ENCODE data around the gene NFKBIA. TPM values are rescaled to one million over a fixed set of nuclear protein-coding genes. Genes with fewer than 3 reads are reported as not detected.
"Not testable (repeated sequence)": the region's sequence is repeated elsewhere in the genome, so short reads cannot be mapped to it uniquely, and the experiment has no call there.

The NFKBIA gene
- total RNA-seq, 6 experiments from 2014 or later = 27.6 to 52.1 (median 48.3) TPM

GRCh38 chr14:35374263-35374712 lies 30.3 kb downstream of the NFKBIA start:
- H3K4me3 Mint-ChIP-seq = 0 out of 2 replicates have a peak overlapping the region, but pooled peaks have one; percentile 4
- peaks cover 9% of the 10 kb centered on the region for H3K36me3 Mint-ChIP-seq (ENCODE audit: low read depth)
- peak overlapping the region; percentile 87 for H3K27ac Mint-ChIP-seq
- peaks cover 30% of the 10 kb centered on the region for H3K4me1 Mint-ChIP-seq (ENCODE audit: low read depth)
- TF ChIP-seq CTCF (IDR thresholded peaks at IDR 0.05) = no peak
- peaks cover 3% of the 10 kb centered on the region for H3K27me3 Mint-ChIP-seq (ENCODE audit: insufficient read depth)
- DNase-seq = peak; percentile 94
- peaks cover 13% of the 10 kb centered on the region for H3K9me3 Mint-ChIP-seq

- not testable (repeated sequence) for H3K36me3 Mint-ChIP-seq (ENCODE audit: low read depth); H3K27ac Mint-ChIP-seq; H3K4me3 Mint-ChIP-seq; DNase-seq; H3K27me3 Mint-ChIP-seq (ENCODE audit: insufficient read depth)
- Mint-ChIP-seq H3K4me1 (ENCODE audit: low read depth) (peaks cover 25% of the 10 kb centered on the region), H3K9me3 (peaks cover 13% of the 10 kb centered on the region)
These were observed 31.3 kb downstream of the NFKBIA start for GRCh38 chr14:35373208-35373607.

GRCh38 chr14:35370969-35371368 lies 33.6 kb downstream of the NFKBIA start:
- no peak for DNase-seq
- TF ChIP-seq CTCF (IDR thresholded peaks at IDR 0.05) = no peak
- Mint-ChIP-seq H3K27ac (no peak overlapping the region), H3K4me3 (no peak overlapping the region), H3K4me1 (ENCODE audit: low read depth) (peaks cover 42% of the 10 kb centered on the region), H3K36me3 (ENCODE audit: low read depth) (peaks cover 9% of the 10 kb centered on the region), H3K27me3 (ENCODE audit: insufficient read depth) (peaks cover 3% of the 10 kb centered on the region; the same call in 1 of the 2 replicates), H3K9me3 (peaks cover 13% of the 10 kb centered on the region)

GRCh38 chr14:35369701-35370191 lies 34.8 kb downstream of the NFKBIA start:
- no peak overlapping the region for H3K4me3 Mint-ChIP-seq
- H3K27ac Mint-ChIP-seq = no peak overlapping the region
- peaks cover 13% of the 10 kb centered on the region for H3K9me3 Mint-ChIP-seq
- H3K27me3 Mint-ChIP-seq (ENCODE audit: insufficient read depth) = peaks cover 4% of the 10 kb centered on the region; the same call in 1 of the 2 replicates
- DNase-seq = no peak
- H3K36me3 Mint-ChIP-seq (ENCODE audit: low read depth) = peaks cover 9% of the 10 kb centered on the region
- H3K4me1 Mint-ChIP-seq (ENCODE audit: low read depth) = peaks cover 53% of the 10 kb centered on the region
- TF ChIP-seq CTCF (IDR thresholded peaks at IDR 0.05) = no peak

- Mint-ChIP-seq H3K4me3 (no peak overlapping the region), H3K9me3 (peaks cover 8% of the 10 kb centered on the region), H3K36me3 (ENCODE audit: low read depth) (peaks cover 9% of the 10 kb centered on the region), H3K27ac (no peak overlapping the region), H3K27me3 (ENCODE audit: insufficient read depth) (peaks cover 2% of the 10 kb centered on the region; the same call in 1 of the 2 replicates), H3K4me1 (ENCODE audit: low read depth) (peaks cover 54% of the 10 kb centered on the region)
- no peak for TF ChIP-seq CTCF (IDR thresholded peaks at IDR 0.05)
- DNase-seq = no peak
These were observed 35.8 kb downstream of the NFKBIA start for GRCh38 chr14:35368583-35369392.

- Mint-ChIP-seq H3K36me3 (ENCODE audit: low read depth) (peaks cover 9% of the 10 kb centered on the region), H3K4me3 (no peak overlapping the region), H3K4me1 (ENCODE audit: low read depth) (peaks cover 59% of the 10 kb centered on the region), H3K27me3 (ENCODE audit: insufficient read depth) (peaks cover 2% of the 10 kb centered on the region; the same call in 1 of the 2 replicates), H3K27ac (no peak overlapping the region), H3K9me3 (peaks cover 8% of the 10 kb centered on the region)
- DNase-seq = no peak
- TF ChIP-seq CTCF (IDR thresholded peaks at IDR 0.05) = no peak
These were observed 36.4 kb downstream of the NFKBIA start for GRCh38 chr14:35368139-35368460.

Measured in HFFc6 (cell line).